ENCODE data around the gene FBXO24.
A peak's percentile ranks its signal among the peaks of the same experiment; 100 is the strongest.

FBXO24 gene

DNA sequence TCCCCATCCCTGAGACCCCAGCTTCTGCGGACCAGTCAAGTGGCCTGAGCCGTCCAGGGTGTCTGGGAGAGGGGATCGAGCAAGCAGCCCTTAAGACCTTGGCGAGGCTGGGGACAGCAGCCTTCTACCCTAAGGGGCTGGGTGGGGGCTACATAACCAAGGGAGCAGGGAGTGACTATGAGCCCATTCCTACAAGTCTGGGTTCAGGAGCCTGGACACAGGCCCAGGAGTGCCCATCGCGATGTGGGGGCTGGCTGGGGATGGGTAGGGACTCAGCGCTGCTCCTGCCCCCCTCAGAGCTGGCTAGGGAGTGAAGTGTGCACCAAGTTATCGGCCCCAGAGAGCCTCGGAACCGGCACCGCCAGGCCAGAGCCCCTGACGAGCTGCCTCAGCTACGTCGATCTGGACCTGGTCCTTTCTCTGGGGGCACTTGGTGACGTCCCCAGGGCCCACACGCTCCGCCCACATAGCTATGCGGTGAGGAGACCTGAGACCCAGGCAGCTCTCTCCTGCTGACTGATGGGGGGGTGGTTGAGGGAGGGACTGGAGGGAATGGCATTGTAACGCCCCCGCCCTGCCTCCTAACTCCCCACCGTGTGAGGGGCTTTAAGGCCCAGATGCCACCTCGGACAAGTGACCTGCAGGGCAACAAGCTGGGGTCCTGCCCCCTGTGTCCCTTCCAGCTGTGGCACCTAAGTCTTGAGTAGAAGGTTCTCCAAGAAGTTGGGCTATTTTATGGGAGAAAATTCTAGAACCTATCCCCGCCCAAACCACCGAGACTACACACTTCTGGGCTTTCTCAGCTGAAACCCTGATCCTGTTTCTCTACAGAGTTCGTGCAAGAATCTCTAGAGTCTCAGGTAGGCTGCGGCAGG is 14.9 kb upstream of the FBXO24 start:
- in situ Hi-C loops (cut with MboI; ENCODE audit: low pct_unique_long_range_greater_than_20kb, low sequenced_read_pairs, unreplicated experiment) = no loop called here
- TF ChIP-seq, protein P1, sequence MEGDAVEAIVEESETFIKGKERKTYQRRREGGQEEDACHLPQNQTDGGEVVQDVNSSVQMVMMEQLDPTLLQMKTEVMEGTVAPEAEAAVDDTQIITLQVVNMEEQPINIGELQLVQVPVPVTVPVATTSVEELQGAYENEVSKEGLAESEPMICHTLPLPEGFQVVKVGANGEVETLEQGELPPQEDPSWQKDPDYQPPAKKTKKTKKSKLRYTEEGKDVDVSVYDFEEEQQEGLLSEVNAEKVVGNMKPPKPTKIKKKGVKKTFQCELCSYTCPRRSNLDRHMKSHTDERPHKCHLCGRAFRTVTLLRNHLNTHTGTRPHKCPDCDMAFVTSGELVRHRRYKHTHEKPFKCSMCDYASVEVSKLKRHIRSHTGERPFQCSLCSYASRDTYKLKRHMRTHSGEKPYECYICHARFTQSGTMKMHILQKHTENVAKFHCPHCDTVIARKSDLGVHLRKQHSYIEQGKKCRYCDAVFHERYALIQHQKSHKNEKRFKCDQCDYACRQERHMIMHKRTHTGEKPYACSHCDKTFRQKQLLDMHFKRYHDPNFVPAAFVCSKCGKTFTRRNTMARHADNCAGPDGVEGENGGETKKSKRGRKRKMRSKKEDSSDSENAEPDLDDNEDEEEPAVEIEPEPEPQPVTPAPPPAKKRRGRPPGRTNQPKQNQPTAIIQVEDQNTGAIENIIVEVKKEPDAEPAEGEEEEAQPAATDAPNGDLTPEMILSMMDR (IDR thresholded peaks at IDR 0.05; ENCODE audit: extremely low read depth, insufficient read depth, missing control alignments) = no peak
- no peak for DNase-seq (ENCODE audit: low spot score)

DNA sequence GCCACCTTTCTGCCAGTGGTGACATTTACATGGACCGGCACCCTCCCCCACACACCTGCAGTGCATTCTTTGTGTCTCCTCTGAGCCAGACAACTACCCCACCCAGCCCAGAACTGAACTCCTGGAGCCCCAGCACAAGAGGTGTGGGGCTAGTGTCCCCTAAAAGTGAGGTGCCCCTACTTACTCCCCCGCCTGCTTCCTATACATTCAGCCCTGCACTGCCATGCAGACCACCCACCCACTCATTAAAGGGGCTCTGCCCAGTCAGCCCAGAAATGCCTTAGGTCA is 14.4 kb upstream of the FBXO24 start:
- TF ChIP-seq, protein P1 (IDR thresholded peaks at IDR 0.05; ENCODE audit: extremely low read depth, insufficient read depth, missing control alignments) = no peak
- in situ Hi-C loops (cut with MboI; ENCODE audit: low pct_unique_long_range_greater_than_20kb, low sequenced_read_pairs, unreplicated experiment) = no loop called here
- no peak for DNase-seq (ENCODE audit: low spot score)

DNA sequence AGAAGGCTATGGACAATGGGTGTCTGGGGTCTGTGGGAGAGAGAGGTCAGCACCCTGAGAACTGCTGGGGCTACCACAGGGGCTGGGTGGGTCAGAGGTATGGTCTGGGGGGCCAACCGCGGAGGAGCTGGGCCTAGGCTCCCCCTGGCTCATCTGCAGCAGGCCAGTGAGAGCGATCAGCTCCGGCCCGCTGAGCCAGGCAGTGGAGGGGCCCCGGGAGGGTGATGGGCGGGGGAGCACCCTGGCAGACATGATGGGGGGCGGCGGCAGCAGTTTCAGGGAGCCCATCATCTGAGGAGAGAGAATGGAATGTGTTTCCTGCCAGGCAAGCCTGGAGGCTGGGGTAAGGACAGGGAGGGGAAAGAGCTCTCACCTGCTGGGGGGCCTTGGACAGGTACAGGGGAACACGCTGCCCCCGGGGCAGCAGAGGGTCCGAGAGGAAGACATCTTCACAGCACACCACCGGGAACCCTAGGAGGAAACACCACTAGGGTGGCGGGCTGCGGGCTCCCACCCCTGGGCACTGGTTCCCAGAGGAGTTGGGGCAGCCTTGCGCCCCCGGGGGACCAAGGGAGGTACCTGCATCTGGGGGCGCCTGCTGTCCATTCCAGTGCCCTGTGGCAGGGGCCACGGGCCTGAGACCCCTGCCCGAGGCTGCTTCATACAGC is 13.7 kb upstream of the FBXO24 start:
- in situ Hi-C loops (cut with MboI; ENCODE audit: low pct_unique_long_range_greater_than_20kb, low sequenced_read_pairs, unreplicated experiment) = no loop called here
- TF ChIP-seq, protein P1 (IDR thresholded peaks at IDR 0.05; ENCODE audit: extremely low read depth, insufficient read depth, missing control alignments) = no peak
- DNase-seq (ENCODE audit: low spot score) = no peak

DNA sequence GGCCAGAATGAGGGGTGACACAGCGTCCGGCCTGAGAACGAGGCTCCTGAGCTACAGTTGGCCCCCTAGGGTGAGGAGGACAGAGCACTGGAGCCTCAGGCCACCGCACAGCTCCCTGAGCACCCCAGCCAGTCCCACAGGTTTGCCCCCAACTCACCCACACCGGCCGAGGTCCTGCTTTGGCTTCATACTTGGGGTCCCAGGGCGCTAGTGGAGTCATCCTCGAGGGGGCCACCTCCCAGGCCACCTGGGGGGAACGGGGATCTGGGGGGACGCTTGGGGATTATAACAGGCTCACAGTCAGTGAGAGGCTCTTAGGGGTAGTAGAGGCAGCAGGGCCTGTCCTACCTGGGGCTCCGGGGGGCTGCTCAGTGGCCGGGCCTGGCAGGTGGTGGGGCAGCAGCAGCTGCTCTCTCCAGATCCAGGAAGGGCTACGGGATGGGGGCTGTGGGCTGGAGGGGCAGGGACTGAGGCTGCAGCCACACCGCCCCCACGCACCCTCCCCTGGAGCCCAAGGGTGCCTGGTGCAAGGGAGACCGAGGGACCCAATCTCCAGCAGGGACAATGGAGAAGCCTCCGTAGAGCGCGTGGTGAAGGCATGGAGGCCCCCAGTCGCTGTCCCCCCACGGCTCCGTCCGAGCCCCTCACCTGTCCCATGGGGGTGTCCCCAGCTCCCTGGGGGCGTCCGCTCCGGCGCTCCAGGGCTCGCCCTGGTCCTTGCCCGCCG is 13.0 kb upstream of the FBXO24 start:
- in situ Hi-C loops (cut with MboI; ENCODE audit: low pct_unique_long_range_greater_than_20kb, low sequenced_read_pairs, unreplicated experiment) = no loop called here
- TF ChIP-seq, protein P1 (IDR thresholded peaks at IDR 0.05; ENCODE audit: extremely low read depth, insufficient read depth, missing control alignments) = no peak
- no peak for DNase-seq (ENCODE audit: low spot score)

DNA sequence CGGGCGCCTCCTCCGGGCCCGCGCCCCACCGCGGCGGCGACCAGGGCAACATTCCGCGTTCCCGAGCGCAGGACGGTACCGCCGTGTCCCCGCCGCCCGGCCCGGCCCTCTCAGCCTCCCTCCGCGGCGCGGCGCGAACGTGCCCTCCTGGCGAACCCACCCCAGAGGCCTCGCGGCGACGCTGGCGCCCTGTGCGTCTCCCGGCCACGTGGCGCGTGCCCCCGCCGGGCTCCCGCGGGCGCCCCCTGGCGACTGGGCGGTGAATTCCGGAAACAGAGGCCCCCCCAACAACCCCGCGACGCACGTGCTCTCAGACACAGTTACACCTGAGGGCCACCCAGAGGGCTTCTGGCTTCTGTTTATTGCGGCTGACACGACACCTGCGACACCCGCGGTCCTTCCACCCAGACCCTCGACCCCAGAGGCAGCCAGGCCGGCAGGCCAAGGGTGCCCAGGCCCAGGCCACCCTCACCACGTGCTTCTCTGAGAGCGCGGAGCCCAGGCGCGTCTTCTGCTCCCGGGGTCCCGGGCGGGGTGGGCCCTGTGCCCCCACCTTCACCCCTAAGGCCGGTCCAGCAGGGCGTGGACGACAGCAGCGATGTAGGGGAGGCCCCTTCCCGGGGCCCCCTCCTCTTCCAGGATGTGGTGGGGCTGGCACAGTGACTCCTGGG is 12.3 kb upstream of the FBXO24 start, which contains the start of gene SAP25:
SAP25 (minus strand) TSS at position 210 of the 671 bp plus-strand sequence; CDS start at position 52, 158 bp downstream.
- TF ChIP-seq, protein P1 (IDR thresholded peaks at IDR 0.05; ENCODE audit: extremely low read depth, insufficient read depth, missing control alignments) = peak; percentile 9
- DNase-seq (ENCODE audit: low spot score) = no peak
- in situ Hi-C loops (cut with MboI; ENCODE audit: low pct_unique_long_range_greater_than_20kb, low sequenced_read_pairs, unreplicated experiment) = no loop called here

All from GM13977 (cell line).